Urinary bladder (tissue), 4 donors: ENCODE measurements around the gene RRP9. TPM values are rescaled to one million over a fixed set of nuclear protein-coding genes. Genes with fewer than 3 reads are reported as not detected.
A peak's percentile ranks its signal among the peaks of the same experiment; 100 is the strongest.
"Not testable (repeated sequence)": the region's sequence is repeated elsewhere in the genome, so short reads cannot be mapped to it uniquely, and the experiment has no call there.

ENCODE experiments used
- DNase-seq: peaks from one replicate; pipeline ENCODE4 v3.0.0-alpha.2; 2015; ENCODE audit errors: extremely low spot score
- H3K27ac ChIP-seq: one replicate; pipeline ENCODE4 v1.5.1; 2013; ENCODE audit warnings: low read depth, mild to moderate bottlenecking, moderate library complexity
- H3K36me3 ChIP-seq: one replicate; pipeline ENCODE4 v1.6.1; 2013; ENCODE audit warnings: mild to moderate bottlenecking, moderate library complexity; ENCODE audit not compliant: insufficient read depth
- H3K4me1 ChIP-seq: one replicate; pipeline ENCODE4 v1.6.1; 2013; ENCODE audit warnings: mild to moderate bottlenecking, moderate library complexity; ENCODE audit not compliant: insufficient read depth
- H3K4me3 ChIP-seq: one replicate; pipeline ENCODE4 v1.5.1; 2013; ENCODE audit warnings: low read depth, low read length
- WGBS: extraction: QIAGEN DNeasy Blood & Tissue Kit; methylation state at CpG from one replicate; pipeline ENCODE4 v1.1.7; 2013; 5-methylcytosine and 5-hydroxymethylcytosine counted together
- polyA plus RNA-seq: library from polyadenylated mRNA; stranded (reverse); fragments of 200-250 nt; gene quantifications from one replicate; pipeline ENCODE4 v1.2.3, GENCODE V29; 2013
- total RNA-seq: library from RNA; depleted of rRNA; stranded (reverse); fragments of >200 nt; gene quantifications from one replicate; pipeline ENCODE4 v1.2.3, GENCODE V29; 2014
- donor health status: healthy with polysubstance abuse.
- donor health status: healthy.

Gene RRP9
- total RNA-seq (7.7 TPM), polyA plus RNA-seq (29.5 TPM)

- DNase-seq = peak; percentile 99
- WGBS = under 1% methylated on average over 67 of the region's 67 CpGs
- Histone ChIP-seq H3K4me3 (peak within 1 kb of the TSS; percentile 63), H3K4me1 (no peaks in the 10 kb centered on the region), H3K36me3 (no peaks in the 10 kb centered on the region), H3K27ac (peak within 1 kb of the TSS; percentile 77)
Observed at GRCh38 chr3:51941798-51942602, at the start of gene RRP9, which contains the start of gene PARP3. RRP9 (minus strand) TSS chr3:51941904; CDS start chr3:51941867, 37 bp downstream. PARP3 (plus strand) TSS chr3:51942363; CDS start chr3:51943356, 993 bp downstream.

- 69% methylated on average over 38 of the region's 38 CpGs for WGBS
- not testable (repeated sequence) for DNase-seq, H3K4me1 ChIP-seq, H3K36me3 ChIP-seq, H3K27ac ChIP-seq, H3K4me3 ChIP-seq
Observed at GRCh38 chr3:51990501-51990971, 48.8 kb upstream of the RRP9 start.

GRCh38 chr3:51988286-51989146 is 46.8 kb upstream of the RRP9 start:
- peaks cover 2% of the 10 kb centered on the region for H3K4me1 ChIP-seq
- 79% methylated on average over 15 of the region's 15 CpGs for WGBS

GRCh38 chr3:51987568-51987967 is 45.9 kb upstream of the RRP9 start:
- Histone ChIP-seq H3K27ac (no peak overlapping the region), H3K4me1 (no peaks in the 10 kb centered on the region), H3K4me3 (no peak overlapping the region), H3K36me3 (no peaks in the 10 kb centered on the region)
- DNase-seq = no peak
- 88% methylated on average over 7 of the region's 7 CpGs for WGBS

More at GRCh38 chr3:51988286-51989146, 46.8 kb upstream of the RRP9 start:
- Histone ChIP-seq H3K36me3 (no peaks in the 10 kb centered on the region), H3K4me3 (no peak overlapping the region), H3K27ac (no peak overlapping the region)
- no peak for DNase-seq

- 78% methylated on average over 12 of the region's 12 CpGs for WGBS
- H3K4me1 ChIP-seq = no peaks in the 10 kb centered on the region
- H3K4me3 ChIP-seq = no peak overlapping the region
- no peaks in the 10 kb centered on the region for H3K36me3 ChIP-seq
- no peak for DNase-seq
- H3K27ac ChIP-seq = no peak overlapping the region
Observed at GRCh38 chr3:51986010-51986947, 44.6 kb upstream of the RRP9 start.

GRCh38 chr3:51985063-51985462 is 43.4 kb upstream of the RRP9 start:
- H3K4me3 ChIP-seq = no peak overlapping the region
- 82% methylated on average over 6 of the region's 6 CpGs for WGBS
- no peaks in the 10 kb centered on the region for H3K36me3 ChIP-seq
- H3K27ac ChIP-seq = no peak overlapping the region
- DNase-seq = no peak
- H3K4me1 ChIP-seq = no peaks in the 10 kb centered on the region

GRCh38 chr3:51984269-51984647 is 42.6 kb upstream of the RRP9 start:
- Histone ChIP-seq H3K27ac (peak overlapping the region; percentile 97), H3K36me3 (no peaks in the 10 kb centered on the region), H3K4me1 (no peaks in the 10 kb centered on the region), H3K4me3 (no peak overlapping the region)
- no peak for DNase-seq

GRCh38 chr3:51983578-51984268 is 42.0 kb upstream of the RRP9 start:
- DNase-seq = no peak
- WGBS = 68% methylated on average over 22 of the region's 22 CpGs
- H3K4me1 ChIP-seq = no peaks in the 10 kb centered on the region
- H3K36me3 ChIP-seq = no peaks in the 10 kb centered on the region
- peak overlapping the region; percentile 97 for H3K27ac ChIP-seq
- H3K4me3 ChIP-seq = peak overlapping the region; percentile 42

- no peaks in the 10 kb centered on the region for H3K4me1 ChIP-seq
- peak within 1 kb of the TSS; percentile 97 for H3K27ac ChIP-seq
- no peak for DNase-seq
- no peaks in the 10 kb centered on the region for H3K36me3 ChIP-seq
- H3K4me3 ChIP-seq = peak within 1 kb of the TSS; percentile 42
- under 1% methylated on average over 68 of the region's 68 CpGs for WGBS
Observed at GRCh38 chr3:51982838-51983577, 41.3 kb upstream of the RRP9 start, which contains the start of gene ACY1. ACY1 (plus strand) TSS chr3:51983535; CDS start chr3:51984065, 530 bp downstream.

GRCh38 chr3:51982352-51982837 is 40.7 kb upstream of the RRP9 start:
- no peak for DNase-seq
- WGBS = 9% methylated on average over 4 of the region's 4 CpGs
- peak overlapping the region; percentile 42 for H3K4me3 ChIP-seq

GRCh38 chr3:51980253-51980652 is 38.5 kb upstream of the RRP9 start:
- no peak overlapping the region for H3K4me3 ChIP-seq
- no peaks in the 10 kb centered on the region for H3K4me1 ChIP-seq
- no peak overlapping the region for H3K27ac ChIP-seq
- no peak for DNase-seq
- H3K36me3 ChIP-seq = no peaks in the 10 kb centered on the region
- WGBS = 96% methylated on average over 10 of the region's 10 CpGs

More at GRCh38 chr3:51982352-51982837, 40.7 kb upstream of the RRP9 start:
- H3K4me1 ChIP-seq = no peaks in the 10 kb centered on the region
- H3K36me3 ChIP-seq = no peaks in the 10 kb centered on the region
- H3K27ac ChIP-seq = peak overlapping the region; percentile 97

- 78% methylated on average over 4 of the region's 4 CpGs for WGBS
- DNase-seq = no peak
- no peaks in the 10 kb centered on the region for H3K4me1 ChIP-seq
- H3K27ac ChIP-seq = no peak overlapping the region
- no peaks in the 10 kb centered on the region for H3K36me3 ChIP-seq
- H3K4me3 ChIP-seq = no peak overlapping the region
Observed at GRCh38 chr3:51978143-51978502, 36.4 kb upstream of the RRP9 start.
